ENCODE measurements around the gene ARHGAP26.
"Not testable (repeated sequence)": the region's sequence is repeated elsewhere in the genome, so short reads cannot be mapped to it uniquely, and the experiment has no call there.

ARHGAP26 gene

GRCh38 chr5:143074414-143074996 is 304.3 kb downstream of the ARHGAP26 start:
- no peak for DNase-seq

GRCh38 chr5:143076377-143076776 is 306.2 kb downstream of the ARHGAP26 start:
- DNase-seq = no peak

GRCh38 chr5:143077453-143078103 is 307.4 kb downstream of the ARHGAP26 start:
- DNase-seq = no peak

- no peak for DNase-seq
Observed at GRCh38 chr5:143078313-143078712, 308.1 kb downstream of the ARHGAP26 start.

- DNase-seq = no peak
Observed at GRCh38 chr5:143078971-143079370, 308.8 kb downstream of the ARHGAP26 start.

- no peak for DNase-seq
Observed at GRCh38 chr5:143080407-143080806, 310.2 kb downstream of the ARHGAP26 start.

- no peak for DNase-seq
Observed at GRCh38 chr5:143080982-143081381, 310.8 kb downstream of the ARHGAP26 start.

GRCh38 chr5:143083006-143083405 is 312.8 kb downstream of the ARHGAP26 start:
- no peak for DNase-seq

- DNase-seq = no peak
Observed at GRCh38 chr5:143084407-143084806, 314.2 kb downstream of the ARHGAP26 start.

- DNase-seq = no peak
Observed at GRCh38 chr5:143085319-143085917, 315.2 kb downstream of the ARHGAP26 start.

- no peak for DNase-seq
Observed at GRCh38 chr5:143086546-143086907, 316.4 kb downstream of the ARHGAP26 start.

- no peak for DNase-seq
Observed at GRCh38 chr5:143086908-143087637, 316.9 kb downstream of the ARHGAP26 start.

GRCh38 chr5:143088702-143089101 is 318.5 kb downstream of the ARHGAP26 start:
- DNase-seq = not testable (repeated sequence)

- not testable (repeated sequence) for DNase-seq
Observed at GRCh38 chr5:143090044-143090443, 319.9 kb downstream of the ARHGAP26 start.

GRCh38 chr5:143092711-143093451 is 322.7 kb downstream of the ARHGAP26 start:
- not testable (repeated sequence) for DNase-seq

GRCh38 chr5:143093452-143094086 is 323.4 kb downstream of the ARHGAP26 start:
- DNase-seq = no peak

GRCh38 chr5:143094087-143094521 is 323.9 kb downstream of the ARHGAP26 start:
- DNase-seq = peak; percentile 67

- not testable (repeated sequence) for DNase-seq
Observed at GRCh38 chr5:143094608-143095007, 324.4 kb downstream of the ARHGAP26 start.

- DNase-seq = no peak
Observed at GRCh38 chr5:143101121-143101520, 330.9 kb downstream of the ARHGAP26 start.

- peak; percentile 72 for DNase-seq
Observed at GRCh38 chr5:143101725-143102386, 331.7 kb downstream of the ARHGAP26 start.

- no peak for DNase-seq
Observed at GRCh38 chr5:143102411-143102810, 332.2 kb downstream of the ARHGAP26 start.
